GM12872 (cell line): ENCODE measurements around the gene SHISA5.

Source experiments
- CTCF ChIP-seq: IDR thresholded peaks from 3 replicates; pipeline ENCODE4 v1.5.1; 2011; ENCODE audit warnings: low read depth, mild to moderate bottlenecking, low read length, moderate library complexity; ENCODE audit not compliant: insufficient read depth

The SHISA5 gene

GRCh38 chr3:48544141-48544540 is 40.2 kb upstream of the SHISA5 start:
- TF ChIP-seq CTCF, result no peak

GRCh38 chr3:48543271-48543866 is 39.4 kb upstream of the SHISA5 start:
- TF ChIP-seq CTCF, result no peak

- TF ChIP-seq CTCF, result no peak
These were observed 34.5 kb upstream of the SHISA5 start for GRCh38 chr3:48538451-48538850.

- no peak for TF ChIP-seq CTCF
These were observed 32.8 kb upstream of the SHISA5 start for GRCh38 chr3:48536785-48537184.

GRCh38 chr3:48536116-48536515 is 32.1 kb upstream of the SHISA5 start:
- no peak for TF ChIP-seq CTCF

- no peak for TF ChIP-seq CTCF
These were observed 31.6 kb upstream of the SHISA5 start for GRCh38 chr3:48535578-48535977.

GRCh38 chr3:48532977-48533337 is 29.0 kb upstream of the SHISA5 start:
- no peak for TF ChIP-seq CTCF
